ENCODE results near the gene IFI27.

DNA sequence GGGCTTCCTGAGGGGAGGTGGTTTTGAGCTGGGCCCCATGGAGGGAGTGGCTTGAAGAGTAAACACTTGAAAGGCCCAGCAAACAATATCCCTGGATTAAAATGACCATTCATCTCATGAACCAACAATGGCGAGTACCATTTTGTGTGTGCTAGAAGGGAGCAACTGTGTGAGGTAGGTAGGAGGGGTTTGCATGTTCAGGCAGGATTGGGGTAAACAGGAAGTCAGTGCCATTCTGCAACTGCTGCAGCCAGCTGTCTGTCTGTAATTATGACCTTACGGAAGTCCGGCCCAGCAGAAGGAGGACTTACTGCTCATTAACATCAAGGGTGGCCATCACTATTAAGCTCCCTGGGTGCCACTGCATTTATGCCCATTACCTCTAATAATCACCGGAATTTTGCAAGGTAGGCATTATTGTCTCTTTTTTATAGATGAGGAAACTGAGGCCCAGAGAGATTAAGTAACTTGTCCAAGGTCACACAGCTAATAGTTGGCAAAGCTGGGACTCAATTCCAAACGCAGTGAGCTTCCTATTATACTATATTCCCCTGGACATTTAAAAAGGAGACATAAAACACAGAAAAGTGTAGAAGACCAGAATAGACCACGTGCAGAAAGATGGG is 35.5 kb downstream of the IFI27 start:
- TF ChIP-seq ZNF274 (IDR thresholded peaks at IDR 0.05; ENCODE audit: low read depth, low read length) (no peak), SUZ12 (IDR thresholded peaks at IDR 0.05; ENCODE audit: extremely low read depth, insufficient read depth, insufficient read length) (no peak)
